ENCODE results near the gene FAM13C.

DNA sequence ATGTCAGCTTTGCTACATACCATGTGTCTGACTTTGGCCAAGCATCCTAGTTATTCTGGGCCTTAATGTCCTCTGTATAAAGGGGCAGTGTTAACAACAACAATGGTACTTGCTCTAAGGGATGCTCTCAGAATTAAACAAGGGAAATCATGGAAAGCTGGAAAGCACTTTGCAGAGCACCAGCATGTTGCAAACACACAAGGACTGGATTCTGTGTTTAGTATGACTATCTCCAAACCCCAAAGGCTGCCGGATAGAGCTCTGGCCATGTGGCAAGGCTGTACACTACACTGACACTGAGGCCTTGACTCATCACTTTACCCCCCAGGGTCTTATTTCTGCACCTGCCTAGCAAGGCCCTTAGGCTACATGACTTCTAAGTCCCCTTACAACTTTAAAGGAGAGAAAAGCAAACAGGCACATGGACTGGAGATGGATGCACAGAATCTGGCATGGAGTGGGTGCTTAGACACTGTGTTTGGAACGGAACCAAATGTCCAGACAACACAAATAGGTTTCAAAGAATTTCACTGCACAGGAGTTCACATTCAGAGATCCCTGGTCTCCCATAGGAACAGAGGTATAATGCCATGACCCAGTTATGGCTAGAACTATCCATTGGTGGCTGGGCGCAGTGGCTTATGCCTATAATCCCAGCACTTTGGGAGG is 74.6 kb downstream of the FAM13C start:
- no peak for TF ChIP-seq MXI1 (conservative IDR thresholded peaks at IDR 0.05; ENCODE audit: poor library complexity, severe bottlenecking)
- TF ChIP-seq CTCF (IDR thresholded peaks at IDR 0.05; ENCODE audit: poor library complexity, severe bottlenecking), result no peak
- no peak for TF ChIP-seq REST (IDR thresholded peaks at IDR 0.05; ENCODE audit: borderline replicate concordance)
- no peak for TF ChIP-seq RAD21 (conservative IDR thresholded peaks at IDR 0.05)
- TF ChIP-seq EZH2 (IDR thresholded peaks at IDR 0.05; ENCODE audit: borderline replicate concordance, insufficient read depth, low read length, poor library complexity, severe bottlenecking), result no peak
- TF ChIP-seq SMC3 (conservative IDR thresholded peaks at IDR 0.05; ENCODE audit: poor library complexity), result no peak
- no peak for TF ChIP-seq POLR2AphosphoS5 (IDR thresholded peaks at IDR 0.05)
- no peak for TF ChIP-seq TAF1 (IDR thresholded peaks at IDR 0.05; ENCODE audit: low read depth)
- no peak for TF ChIP-seq EP300 (conservative IDR thresholded peaks at IDR 0.05; ENCODE audit: poor library complexity, severe bottlenecking)

All from neural cell (in vitro differentiated cells).